Lung (tissue), 12 donors: ENCODE data around the gene ALX4. TPM values are rescaled to one million over a fixed set of nuclear protein-coding genes. Genes with fewer than 3 reads are reported as not detected.

Source experiments
- ATAC-seq: fragments of 200-7000 bp; cut with Tn5 transposase; one replicate; pipeline ENCODE4 v1.9.1; 2020; ENCODE audit warnings: moderate number of reproducible peaks; ENCODE audit not compliant: insufficient read depth, low FRiP score
- DNase-seq, 3 donors: peaks; one replicate each; pipeline ENCODE4 v3.0.0-alpha.2; 2013 to 2017
- H3K27ac ChIP-seq, 2 donors: one replicate each; pipeline ENCODE4 v1.5.1; 2013; ENCODE audit warnings: mild to moderate bottlenecking in 2 of 2, moderate library complexity in 2 of 2, control low read depth in 1 of 2, inconsistent platforms in 1 of 2, low read depth in 1 of 2, low read length in 1 of 2
- H3K27me3 ChIP-seq, 3 donors: one replicate each; pipeline ENCODE4 v1.5.1; 2013; ENCODE audit warnings: low read length in 2 of 3; ENCODE audit not compliant: control insufficient read depth in 3 of 3, insufficient read depth in 3 of 3
- H3K36me3 ChIP-seq, 4 donors: one replicate each; pipeline ENCODE4 v1.5.1; 2013; ENCODE audit warnings: low read length in 4 of 4, mild to moderate bottlenecking in 1 of 4, moderate library complexity in 1 of 4; ENCODE audit not compliant: control insufficient read depth in 4 of 4, insufficient read depth in 4 of 4
- H3K4me1 ChIP-seq, 5 donors: one replicate each; pipeline ENCODE4 v1.5.1; 2013; ENCODE audit warnings: low read length in 5 of 5, mild to moderate bottlenecking in 2 of 5, moderate library complexity in 1 of 5; ENCODE audit not compliant: control insufficient read depth in 5 of 5, insufficient read depth in 5 of 5
- H3K4me3 ChIP-seq: one replicate; pipeline ENCODE4 v1.5.1; 2013; ENCODE audit warnings: mild to moderate bottlenecking, control low read depth, moderate library complexity
- H3K9ac ChIP-seq, 2 donors: one replicate each; pipeline ENCODE4 v1.5.1; 2013; ENCODE audit warnings: low read length in 2 of 2, control low read depth in 1 of 2; ENCODE audit not compliant: insufficient read depth in 1 of 2
- H3K9me3 ChIP-seq, 4 donors: one replicate each; pipeline ENCODE4 v1.5.1; 2013; ENCODE audit warnings: low read length in 3 of 4, mild to moderate bottlenecking in 1 of 4, moderate library complexity in 1 of 4; ENCODE audit not compliant: control insufficient read depth in 4 of 4, insufficient read depth in 3 of 4
- WGBS, 2 donors: extraction: QIAGEN DNeasy Blood & Tissue Kit; methylation state at CpG; one replicate each; pipeline ENCODE4 v1.1.7; 2013; 5-methylcytosine and 5-hydroxymethylcytosine counted together
- polyA plus RNA-seq, 2 donors: library from polyadenylated mRNA; stranded (reverse); fragments of 200-250 nt; gene quantifications; one replicate each; pipeline ENCODE4 v1.2.1, GENCODE V29; 2013
- total RNA-seq, 2 donors: library from RNA; depleted of rRNA in 1 of 2; stranded (reverse); fragments of >200 nt in 1 of 2; gene quantifications; one replicate each; pipeline ENCODE4 v1.2.1, GENCODE V29; 2014 to 2021
- TF ChIP-seq, protein P1 (sequence below): IDR thresholded peaks from 2 replicates; pipeline ENCODE4 v1.5.1; 2012; ENCODE audit warnings: mild to moderate bottlenecking; ENCODE audit errors: control extremely low read depth, extremely low read depth
- donor health status: control.
- donor health status: control.
- donor health status: Bipolar disorder and iron deficiency.
- donor health status: healthy.
- donor health status: DM: yes; HTN: yes; CAD: no.

The ALX4 gene
- total and polyA plus RNA-seq, 4 donors: 0.01 to 0.06 TPM; not detected in 2

DNA sequence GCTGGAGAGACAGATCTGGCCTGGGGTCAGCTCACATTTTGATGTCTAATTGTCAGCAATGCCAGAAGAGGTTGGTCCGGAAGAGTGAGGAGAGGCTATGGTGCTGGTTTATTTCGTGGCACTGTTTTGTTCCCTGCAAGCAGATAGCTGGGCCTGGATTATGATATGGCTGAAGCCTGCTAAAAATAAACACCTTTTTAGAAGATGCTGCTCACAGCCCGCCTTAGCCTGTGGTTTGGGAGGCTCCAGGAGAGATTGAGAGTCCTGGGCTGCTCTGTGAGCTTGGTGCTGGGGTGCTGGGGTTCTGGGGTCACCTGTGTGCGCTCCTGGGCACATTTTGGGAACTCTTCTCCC is 29.6 kb upstream of the ALX4 start:
- TF ChIP-seq, protein P1, sequence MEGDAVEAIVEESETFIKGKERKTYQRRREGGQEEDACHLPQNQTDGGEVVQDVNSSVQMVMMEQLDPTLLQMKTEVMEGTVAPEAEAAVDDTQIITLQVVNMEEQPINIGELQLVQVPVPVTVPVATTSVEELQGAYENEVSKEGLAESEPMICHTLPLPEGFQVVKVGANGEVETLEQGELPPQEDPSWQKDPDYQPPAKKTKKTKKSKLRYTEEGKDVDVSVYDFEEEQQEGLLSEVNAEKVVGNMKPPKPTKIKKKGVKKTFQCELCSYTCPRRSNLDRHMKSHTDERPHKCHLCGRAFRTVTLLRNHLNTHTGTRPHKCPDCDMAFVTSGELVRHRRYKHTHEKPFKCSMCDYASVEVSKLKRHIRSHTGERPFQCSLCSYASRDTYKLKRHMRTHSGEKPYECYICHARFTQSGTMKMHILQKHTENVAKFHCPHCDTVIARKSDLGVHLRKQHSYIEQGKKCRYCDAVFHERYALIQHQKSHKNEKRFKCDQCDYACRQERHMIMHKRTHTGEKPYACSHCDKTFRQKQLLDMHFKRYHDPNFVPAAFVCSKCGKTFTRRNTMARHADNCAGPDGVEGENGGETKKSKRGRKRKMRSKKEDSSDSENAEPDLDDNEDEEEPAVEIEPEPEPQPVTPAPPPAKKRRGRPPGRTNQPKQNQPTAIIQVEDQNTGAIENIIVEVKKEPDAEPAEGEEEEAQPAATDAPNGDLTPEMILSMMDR: no peak
- Histone ChIP-seq H3K27ac (no peak overlapping the region), H3K9me3 (no peaks in the 10 kb centered on the region), H3K4me1 (no peaks in the 10 kb centered on the region), H3K27me3 (peaks cover 5 to 53% (median 44%) of the 10 kb centered on the region in 3 donors), H3K4me3 (no peak overlapping the region), H3K9ac (no peak overlapping the region), H3K36me3 (no peaks in the 10 kb centered on the region)
- no peak for DNase-seq
- WGBS, 2 donors: 86 to 89% methylated on average over 4 of the region's 4 CpGs
- ATAC-seq: no peak

DNA sequence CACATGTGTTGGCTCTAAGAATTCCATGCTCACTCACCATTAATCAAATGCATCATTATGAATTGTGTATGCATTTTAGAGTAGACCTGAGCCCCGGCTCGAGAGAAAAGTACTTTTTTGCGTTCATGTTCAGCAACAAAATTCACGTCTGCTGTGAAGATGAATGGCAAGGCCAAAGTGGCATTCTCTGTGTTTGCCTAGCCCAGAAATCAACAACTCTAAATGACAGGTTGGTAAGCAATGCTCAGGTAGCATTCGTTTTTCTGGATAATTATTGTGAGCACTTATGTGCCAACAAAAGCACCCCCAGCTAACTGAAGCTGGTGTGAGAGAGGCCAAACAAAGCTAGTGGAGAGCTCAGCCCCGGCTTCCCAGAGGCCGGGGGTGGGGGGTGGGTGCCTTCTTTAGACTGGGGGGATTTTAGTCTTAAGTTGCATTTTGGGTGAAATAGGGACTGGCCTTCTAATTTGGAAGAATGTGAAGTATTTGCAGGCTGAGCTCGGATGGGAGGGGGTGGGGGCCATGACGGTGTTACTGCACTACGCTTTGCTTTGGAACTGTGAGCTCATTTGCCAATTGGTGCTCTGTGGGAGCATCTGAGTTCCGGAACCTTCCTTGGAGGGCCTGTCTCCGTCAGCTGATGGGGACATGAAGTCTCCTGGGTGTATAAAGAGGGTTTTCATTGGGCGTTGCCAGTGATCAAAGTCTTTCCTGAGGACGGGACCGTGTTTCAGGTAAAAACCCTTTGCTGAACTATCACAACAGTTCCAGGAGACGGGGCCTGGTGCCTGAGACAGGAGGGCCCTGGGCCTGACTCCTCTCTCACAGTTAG is 29.0 kb upstream of the ALX4 start:
- peaks cover 9 to 59% (median 45%) of the 10 kb centered on the region in 3 donors for H3K27me3 ChIP-seq
- WGBS, 2 donors: 69 to 77% methylated on average over 16 of the region's 16 CpGs

DNA sequence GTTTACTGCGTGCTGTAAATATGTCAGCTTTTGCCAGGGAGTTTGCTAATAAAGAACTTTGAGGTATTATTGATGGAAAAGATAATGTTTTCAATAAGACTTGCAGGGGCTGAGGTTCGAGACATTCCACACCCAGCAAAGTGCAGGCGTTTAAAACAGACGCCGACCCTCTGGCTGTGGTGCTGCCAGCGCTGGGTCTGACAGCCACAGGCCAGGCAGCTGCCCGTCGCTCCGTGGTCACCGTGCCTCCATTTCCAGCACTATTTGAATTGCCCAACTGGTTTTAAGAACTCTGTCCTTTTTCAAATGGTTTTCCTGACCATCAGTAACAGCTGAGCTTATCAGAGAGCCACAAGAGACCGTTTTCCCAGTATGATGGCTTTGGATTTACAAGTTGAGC is 28.1 kb upstream of the ALX4 start:
- no peak overlapping the region for H3K27ac ChIP-seq
- H3K9me3 ChIP-seq: no peaks in the 10 kb centered on the region
- H3K9ac ChIP-seq: no peak overlapping the region
- TF ChIP-seq, protein P1: no peak
- no peaks in the 10 kb centered on the region for H3K4me1 ChIP-seq
- no peak for ATAC-seq
- WGBS, 2 donors: 33 to 35% methylated on average over 11 of the region's 11 CpGs
- DNase-seq: no peak
- H3K4me3 ChIP-seq: no peak overlapping the region
- no peaks in the 10 kb centered on the region for H3K36me3 ChIP-seq
- H3K27me3 ChIP-seq: peaks cover 9 to 68% (median 50%) of the 10 kb centered on the region in 3 donors

More for the DNA sequence above, 29.0 kb upstream of the ALX4 start:
- Histone ChIP-seq H3K36me3 (no peaks in the 10 kb centered on the region), H3K27ac (no peak overlapping the region), H3K9ac (no peak overlapping the region), H3K9me3 (no peaks in the 10 kb centered on the region), H3K4me3 (no peak overlapping the region), H3K4me1 (no peaks in the 10 kb centered on the region)
- TF ChIP-seq, protein P1: no peak
- no peak for DNase-seq
- no peak for ATAC-seq

DNA sequence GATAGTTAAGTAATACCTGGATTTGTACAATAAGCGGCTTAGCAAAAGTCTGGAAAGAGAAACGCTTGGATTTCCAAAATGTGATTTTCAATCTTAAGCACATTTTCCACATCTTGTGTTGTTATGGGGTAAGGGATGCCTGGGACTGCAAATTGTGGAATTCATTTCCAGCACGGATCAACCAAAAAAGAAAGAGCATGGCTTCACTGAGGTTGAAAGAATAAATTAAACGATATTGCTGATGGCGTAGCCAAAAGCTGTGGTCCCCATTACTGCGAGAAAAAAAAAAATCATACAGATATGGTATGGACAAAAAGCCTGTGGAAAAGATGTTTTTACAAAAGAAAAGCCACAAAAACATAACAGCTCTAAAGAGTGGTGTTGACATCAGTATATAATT is 26.0 kb upstream of the ALX4 start:
- TF ChIP-seq, protein P1: no peak
- Histone ChIP-seq H3K9me3 (no peaks in the 10 kb centered on the region), H3K27ac (no peak overlapping the region), H3K4me3 (no peak overlapping the region), H3K9ac (no peak overlapping the region), H3K27me3 (peaks cover 9 to 75% (median 50%) of the 10 kb centered on the region in 3 donors), H3K4me1 (no peaks in the 10 kb centered on the region), H3K36me3 (no peaks in the 10 kb centered on the region)
- ATAC-seq (no peak), DNase-seq (peak in 1 of 3 donors; percentile 29)
- 48 to 50% methylated on average over 6 of the region's 6 CpGs for WGBS, 2 donors
